Measurements from ENCODE around the gene ZSWIM5.

GRCh38 chr1:45103534-45103933, 102.9 kb downstream of the ZSWIM5 start:
- TF ChIP-seq, protein P1, sequence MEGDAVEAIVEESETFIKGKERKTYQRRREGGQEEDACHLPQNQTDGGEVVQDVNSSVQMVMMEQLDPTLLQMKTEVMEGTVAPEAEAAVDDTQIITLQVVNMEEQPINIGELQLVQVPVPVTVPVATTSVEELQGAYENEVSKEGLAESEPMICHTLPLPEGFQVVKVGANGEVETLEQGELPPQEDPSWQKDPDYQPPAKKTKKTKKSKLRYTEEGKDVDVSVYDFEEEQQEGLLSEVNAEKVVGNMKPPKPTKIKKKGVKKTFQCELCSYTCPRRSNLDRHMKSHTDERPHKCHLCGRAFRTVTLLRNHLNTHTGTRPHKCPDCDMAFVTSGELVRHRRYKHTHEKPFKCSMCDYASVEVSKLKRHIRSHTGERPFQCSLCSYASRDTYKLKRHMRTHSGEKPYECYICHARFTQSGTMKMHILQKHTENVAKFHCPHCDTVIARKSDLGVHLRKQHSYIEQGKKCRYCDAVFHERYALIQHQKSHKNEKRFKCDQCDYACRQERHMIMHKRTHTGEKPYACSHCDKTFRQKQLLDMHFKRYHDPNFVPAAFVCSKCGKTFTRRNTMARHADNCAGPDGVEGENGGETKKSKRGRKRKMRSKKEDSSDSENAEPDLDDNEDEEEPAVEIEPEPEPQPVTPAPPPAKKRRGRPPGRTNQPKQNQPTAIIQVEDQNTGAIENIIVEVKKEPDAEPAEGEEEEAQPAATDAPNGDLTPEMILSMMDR (conservative IDR thresholded peaks at IDR 0.05; ENCODE audit: low read depth, low read length), result no peak
- TF ChIP-seq EZH2phosphoT487 (IDR thresholded peaks at IDR 0.05; ENCODE audit: borderline replicate concordance, low read length), result no peak

All from PC-3 (cell line).